GM18502 (cell line): Measurements from ENCODE around the gene ADCK2.
"Not testable (repeated sequence)": the region's sequence is repeated elsewhere in the genome, so short reads cannot be mapped to it uniquely, and the experiment has no call there.

Experiments used
- ATAC-seq: cut with Tn5 transposase; IDR thresholded peaks from one replicate; pipeline ENCODE4 v1.9.1; 2021; ENCODE audit warnings: mild to moderate bottlenecking; ENCODE audit not compliant: unreplicated experiment, poor library complexity

The ADCK2 gene

GRCh38 chr7:140673063-140673773 is 473 bp downstream of the ADCK2 start:
- ATAC-seq = peak; percentile 48

- no peak for ATAC-seq
Observed at GRCh38 chr7:140673774-140674155, 1.0 kb downstream of the ADCK2 start.

- peak; percentile 37 for ATAC-seq
Observed at GRCh38 chr7:140674356-140674800, 1.6 kb downstream of the ADCK2 start.

- no peak for ATAC-seq
Observed at GRCh38 chr7:140674899-140675701, 2.4 kb downstream of the ADCK2 start.

GRCh38 chr7:140675726-140676125 is 3.0 kb downstream of the ADCK2 start:
- ATAC-seq = no peak

GRCh38 chr7:140676306-140676705 is 3.6 kb downstream of the ADCK2 start:
- ATAC-seq = peak; percentile 62

- ATAC-seq = not testable (repeated sequence)
Observed at GRCh38 chr7:140676956-140677355, 4.2 kb downstream of the ADCK2 start.

- no peak for ATAC-seq
Observed at GRCh38 chr7:140677496-140677895, 4.8 kb downstream of the ADCK2 start.

GRCh38 chr7:140678081-140678815 is 5.5 kb downstream of the ADCK2 start:
- no peak for ATAC-seq

- ATAC-seq = no peak
Observed at GRCh38 chr7:140678816-140679130, 6.0 kb downstream of the ADCK2 start.

GRCh38 chr7:140679186-140679585 is 6.4 kb downstream of the ADCK2 start:
- no peak for ATAC-seq

- ATAC-seq = no peak
Observed at GRCh38 chr7:140680886-140681285, 8.1 kb downstream of the ADCK2 start.

GRCh38 chr7:140681766-140682165 is 9.0 kb downstream of the ADCK2 start:
- no peak for ATAC-seq

GRCh38 chr7:140683657-140684056 is 10.9 kb downstream of the ADCK2 start:
- no peak for ATAC-seq

- ATAC-seq = no peak
Observed at GRCh38 chr7:140684066-140684950, 11.6 kb downstream of the ADCK2 start.

GRCh38 chr7:140685407-140686087 is 12.8 kb downstream of the ADCK2 start:
- no peak for ATAC-seq

- no peak for ATAC-seq
Observed at GRCh38 chr7:140686921-140687320, 14.2 kb downstream of the ADCK2 start.

GRCh38 chr7:140688341-140688740 is 15.6 kb downstream of the ADCK2 start:
- ATAC-seq = no peak
